Large intestine (tissue), 3 donors: ENCODE results near the gene RAPGEF1. TPM values are rescaled to one million over a fixed set of nuclear protein-coding genes. Genes with fewer than 3 reads are reported as not detected.
A peak's percentile ranks its signal among the peaks of the same experiment; 100 is the strongest.

ENCODE experiments used
- DNase-seq, 2 donors: peaks; one replicate each; pipeline versions ENCODE4 v3.0.0 to v3.0.0-alpha.2; 2013
- H3K27ac ChIP-seq: one replicate; pipeline ENCODE4 v1.5.1; 2013; ENCODE audit warnings: low read length
- H3K27me3 ChIP-seq: 2 replicates; pipeline ENCODE4 v1.6.1; 2013; ENCODE audit warnings: low read length; ENCODE audit not compliant: control insufficient read depth, insufficient read depth
- H3K36me3 ChIP-seq: 2 replicates; pipeline ENCODE4 v1.6.1; 2013; ENCODE audit warnings: low read length; ENCODE audit not compliant: control insufficient read depth, insufficient read depth
- H3K4me1 ChIP-seq: one replicate; pipeline ENCODE4 v1.6.1; 2013; ENCODE audit warnings: low read length; ENCODE audit not compliant: control insufficient read depth, insufficient read depth
- H3K4me3 ChIP-seq: one replicate; pipeline ENCODE4 v1.5.1; 2013; ENCODE audit warnings: low read length
- H3K9me3 ChIP-seq: one replicate; pipeline ENCODE4 v1.6.1; 2013; ENCODE audit warnings: mild to moderate bottlenecking, low read depth, low read length, moderate library complexity; ENCODE audit not compliant: control insufficient read depth
- WGBS: methylation state at CpG from one replicate; pipeline ENCODE4 v1.1.5; 2013; ENCODE audit warnings: low lambda C conversion rate; ENCODE audit not compliant: insufficient coverage; 5-methylcytosine and 5-hydroxymethylcytosine counted together
- polyA plus RNA-seq: library from polyadenylated mRNA; unstranded; fragments of 120-200 nt; gene quantifications from one replicate; pipeline ENCODE4 v1.2.1, GENCODE V29; 2013

RAPGEF1 gene
- polyA plus RNA-seq, 1 donor, result 39.7 TPM

GRCh38 chr9:131650254-131650653 lies 89.6 kb downstream of the RAPGEF1 start:
- Histone ChIP-seq H3K4me1 (peaks cover 15% of the 10 kb centered on the region), H3K9me3 (no peaks in the 10 kb centered on the region), H3K4me3 (no peak overlapping the region), H3K27ac (no peak overlapping the region), H3K27me3 (no peaks in the 10 kb centered on the region), H3K36me3 (peaks cover 15% of the 10 kb centered on the region)
- no CpG with 5 or more reads among the region's 4 CpGs for WGBS
- no peak for DNase-seq

- H3K4me1 ChIP-seq, result peaks cover 11% of the 10 kb centered on the region
- H3K36me3 ChIP-seq, result peaks cover 15% of the 10 kb centered on the region
- no peak for DNase-seq
- no peak overlapping the region for H3K4me3 ChIP-seq
- H3K27ac ChIP-seq, result no peak overlapping the region
- no peaks in the 10 kb centered on the region for H3K9me3 ChIP-seq
- WGBS, result no CpG with 5 or more reads among the region's 6 CpGs
- H3K27me3 ChIP-seq, result no peaks in the 10 kb centered on the region
These were observed 90.2 kb downstream of the RAPGEF1 start for GRCh38 chr9:131649646-131650045.

GRCh38 chr9:131645078-131645776 lies 94.6 kb downstream of the RAPGEF1 start:
- Histone ChIP-seq H3K36me3 (peaks cover 20% of the 10 kb centered on the region), H3K4me3 (no peak overlapping the region), H3K27ac (no peak overlapping the region), H3K27me3 (no peaks in the 10 kb centered on the region), H3K4me1 (peaks cover 31% of the 10 kb centered on the region), H3K9me3 (no peaks in the 10 kb centered on the region)
- WGBS, result 100% methylated on average over 1 of the region's 13 CpGs
- no peak for DNase-seq

GRCh38 chr9:131642496-131643083 lies 97.3 kb downstream of the RAPGEF1 start:
- no CpG with 5 or more reads among the region's 13 CpGs for WGBS
- Histone ChIP-seq H3K27ac (peak overlapping the region; percentile 91), H3K4me1 (peaks cover 34% of the 10 kb centered on the region), H3K27me3 (no peaks in the 10 kb centered on the region), H3K9me3 (no peaks in the 10 kb centered on the region), H3K4me3 (no peak overlapping the region), H3K36me3 (peaks cover 24% of the 10 kb centered on the region)
- no peak for DNase-seq

GRCh38 chr9:131641618-131642495 lies 98.0 kb downstream of the RAPGEF1 start:
- peaks cover 27% of the 10 kb centered on the region for H3K36me3 ChIP-seq
- H3K27ac ChIP-seq, result peak overlapping the region; percentile 91
- peak; percentile 64 to 89 for DNase-seq
- H3K4me3 ChIP-seq, result peak overlapping the region; percentile 7
- H3K27me3 ChIP-seq, result no peaks in the 10 kb centered on the region
- WGBS, result 24% methylated on average over 3 of the region's 18 CpGs
- H3K4me1 ChIP-seq, result peaks cover 34% of the 10 kb centered on the region
- H3K9me3 ChIP-seq, result no peaks in the 10 kb centered on the region

GRCh38 chr9:131640438-131641137 lies 99.3 kb downstream of the RAPGEF1 start:
- H3K36me3 ChIP-seq, result peaks cover 27% of the 10 kb centered on the region
- no CpG with 5 or more reads among the region's 11 CpGs for WGBS
- H3K9me3 ChIP-seq, result no peaks in the 10 kb centered on the region
- H3K4me3 ChIP-seq, result no peak overlapping the region
- DNase-seq, result no peak
- peak overlapping the region; percentile 91 for H3K27ac ChIP-seq
- H3K4me1 ChIP-seq, result peaks cover 37% of the 10 kb centered on the region
- H3K27me3 ChIP-seq, result no peaks in the 10 kb centered on the region

DNA sequence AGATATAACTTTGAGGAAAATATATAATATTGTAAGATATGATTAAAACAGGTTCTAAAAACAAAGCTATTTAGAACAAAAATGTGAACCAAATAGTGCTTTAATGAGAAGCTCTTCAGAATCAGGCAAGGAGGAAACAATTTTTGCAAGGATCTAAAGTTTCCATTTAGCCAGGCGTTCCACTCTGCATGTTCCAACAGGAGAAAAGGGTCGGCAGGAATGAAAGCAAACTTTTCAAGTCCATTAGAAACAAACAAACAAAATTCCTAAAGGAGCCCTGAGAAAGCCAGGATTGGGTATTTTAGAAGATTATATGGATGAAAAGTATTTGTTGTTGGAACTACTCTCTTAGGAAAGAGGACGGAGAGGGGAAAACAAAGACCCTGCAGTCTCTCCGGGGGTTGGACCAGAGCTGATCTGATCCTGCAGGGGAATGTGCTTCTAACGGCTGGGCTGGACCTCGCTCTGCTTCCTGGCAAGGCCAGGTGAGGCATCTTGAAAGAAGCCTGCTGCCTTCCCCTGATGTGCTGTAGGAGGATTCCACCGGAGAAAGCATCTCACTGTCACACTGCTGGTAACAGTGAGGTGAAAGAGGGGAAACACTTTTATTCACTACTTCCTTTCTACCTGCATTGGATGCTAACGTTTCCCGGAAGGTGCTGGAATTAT lies 100.0 kb downstream of the RAPGEF1 start:
- DNase-seq, result no peak
- Histone ChIP-seq H3K36me3 (peaks cover 27% of the 10 kb centered on the region), H3K27ac (peak overlapping the region; percentile 91), H3K9me3 (no peaks in the 10 kb centered on the region), H3K27me3 (no peaks in the 10 kb centered on the region), H3K4me3 (no peak overlapping the region), H3K4me1 (peaks cover 41% of the 10 kb centered on the region)
- WGBS, result 40% methylated on average over 1 of the region's 9 CpGs

- H3K4me1 ChIP-seq, result peaks cover 29% of the 10 kb centered on the region
- H3K27ac ChIP-seq, result no peak overlapping the region
- H3K9me3 ChIP-seq, result no peaks in the 10 kb centered on the region
- H3K36me3 ChIP-seq, result peaks cover 26% of the 10 kb centered on the region
- no peak for DNase-seq
- no peak overlapping the region for H3K4me3 ChIP-seq
- no CpG with 5 or more reads among the region's 6 CpGs for WGBS
- no peaks in the 10 kb centered on the region for H3K27me3 ChIP-seq
These were observed 103.3 kb downstream of the RAPGEF1 start for GRCh38 chr9:131636593-131636992.

GRCh38 chr9:131635892-131636291 lies 104.0 kb downstream of the RAPGEF1 start:
- H3K4me3 ChIP-seq, result no peak overlapping the region
- H3K9me3 ChIP-seq, result no peaks in the 10 kb centered on the region
- DNase-seq, result no peak
- 83% methylated on average over 1 of the region's 5 CpGs for WGBS
- peaks cover 31% of the 10 kb centered on the region for H3K36me3 ChIP-seq
- H3K4me1 ChIP-seq, result peaks cover 22% of the 10 kb centered on the region
- peak overlapping the region; percentile 85 for H3K27ac ChIP-seq
- no peaks in the 10 kb centered on the region for H3K27me3 ChIP-seq
